ENCODE results near the gene STARD13.

- TF ChIP-seq CTCF (IDR thresholded peaks at IDR 0.05) (no peak), POLR2AphosphoS5 (IDR thresholded peaks at IDR 0.05) (no peak), POLR2A (IDR thresholded peaks at IDR 0.05) (no peak), EP300 (IDR thresholded peaks at IDR 0.05) (peak in 2 of 4 donors; percentile 6 to 9)
These were observed 639 bp downstream of the STARD13 start for GRCh38 chr13:33284916-33285315.
